Astrocyte (in vitro differentiated cells and primary cell): ENCODE measurements around the gene BIRC3.
A peak's percentile ranks its signal among the peaks of the same experiment; 100 is the strongest.

ENCODE experiments used
- EZH2 ChIP-seq: IDR thresholded peaks from 2 replicates; pipeline ENCODE4 v1.6.1; 2012; ENCODE audit warnings: mild to moderate bottlenecking, low read length, inconsistent platforms; ENCODE audit not compliant: insufficient read depth
- TF ChIP-seq, protein P1 (sequence below): IDR thresholded peaks from 2 replicates; pipeline ENCODE4 v1.5.1; 2011; ENCODE audit warnings: low read depth, mild to moderate bottlenecking, inconsistent platforms, low read length, moderate library complexity; ENCODE audit not compliant: insufficient read depth

DNA sequence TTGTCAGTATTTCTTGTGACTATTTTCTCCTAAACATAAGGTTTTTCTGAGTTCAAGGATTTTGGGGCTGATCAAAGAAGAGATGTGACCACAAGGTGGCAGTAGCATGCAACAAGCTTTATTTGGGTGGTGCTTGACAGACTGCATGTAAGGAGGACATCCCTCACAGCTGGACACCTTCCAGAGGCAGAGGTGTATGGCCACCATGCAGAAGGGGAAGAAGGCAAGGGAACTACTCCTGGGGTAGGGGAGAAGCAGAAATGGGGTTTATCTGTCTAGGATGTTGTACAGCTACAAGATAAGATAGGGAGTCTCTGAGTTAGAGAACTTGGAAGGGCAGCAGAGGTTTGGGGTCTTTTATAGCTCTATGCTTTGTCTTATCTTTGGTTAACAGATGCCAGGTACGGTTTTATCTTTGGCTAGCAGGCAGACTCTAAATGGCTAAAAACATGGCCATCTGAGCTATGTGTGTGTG is 24.6 kb downstream of the BIRC3 start:
- TF ChIP-seq, protein P1, sequence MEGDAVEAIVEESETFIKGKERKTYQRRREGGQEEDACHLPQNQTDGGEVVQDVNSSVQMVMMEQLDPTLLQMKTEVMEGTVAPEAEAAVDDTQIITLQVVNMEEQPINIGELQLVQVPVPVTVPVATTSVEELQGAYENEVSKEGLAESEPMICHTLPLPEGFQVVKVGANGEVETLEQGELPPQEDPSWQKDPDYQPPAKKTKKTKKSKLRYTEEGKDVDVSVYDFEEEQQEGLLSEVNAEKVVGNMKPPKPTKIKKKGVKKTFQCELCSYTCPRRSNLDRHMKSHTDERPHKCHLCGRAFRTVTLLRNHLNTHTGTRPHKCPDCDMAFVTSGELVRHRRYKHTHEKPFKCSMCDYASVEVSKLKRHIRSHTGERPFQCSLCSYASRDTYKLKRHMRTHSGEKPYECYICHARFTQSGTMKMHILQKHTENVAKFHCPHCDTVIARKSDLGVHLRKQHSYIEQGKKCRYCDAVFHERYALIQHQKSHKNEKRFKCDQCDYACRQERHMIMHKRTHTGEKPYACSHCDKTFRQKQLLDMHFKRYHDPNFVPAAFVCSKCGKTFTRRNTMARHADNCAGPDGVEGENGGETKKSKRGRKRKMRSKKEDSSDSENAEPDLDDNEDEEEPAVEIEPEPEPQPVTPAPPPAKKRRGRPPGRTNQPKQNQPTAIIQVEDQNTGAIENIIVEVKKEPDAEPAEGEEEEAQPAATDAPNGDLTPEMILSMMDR = peak; percentile 88
- no peak for TF ChIP-seq EZH2
